HG03064 (cell line): ENCODE data around the gene TPRN.

Experiments used
- ATAC-seq: cut with Tn5 transposase; IDR thresholded peaks from one replicate; pipeline ENCODE4 v1.9.1; 2021; ENCODE audit warnings: low read depth; ENCODE audit not compliant: unreplicated experiment

TPRN gene

GRCh38 chr9:137225699-137226331 is 25.3 kb upstream of the TPRN start:
- ATAC-seq = no peak

- ATAC-seq = no peak
Observed at GRCh38 chr9:137224830-137225694, 24.5 kb upstream of the TPRN start, which contains the start of gene CYSRT1. CYSRT1 (plus strand) TSS chr9:137225174; CDS start chr9:137225622, 448 bp downstream.

GRCh38 chr9:137223078-137223970 is 22.8 kb upstream of the TPRN start:
- ATAC-seq = peak; percentile 60

- ATAC-seq = peak; percentile 4
Observed at GRCh38 chr9:137222190-137223077, 21.9 kb upstream of the TPRN start, which contains the start of gene RNF208. RNF208 (minus strand) TSS chr9:137222240; CDS start chr9:137221212, 1,028 bp downstream.

- no peak for ATAC-seq
Observed at GRCh38 chr9:137221506-137222111, 21.1 kb upstream of the TPRN start.

GRCh38 chr9:137221095-137221505 is 20.6 kb upstream of the TPRN start:
- no peak for ATAC-seq

GRCh38 chr9:137220317-137221094 is 20.0 kb upstream of the TPRN start:
- ATAC-seq = no peak

GRCh38 chr9:137219757-137220316 is 19.3 kb upstream of the TPRN start:
- no peak for ATAC-seq

GRCh38 chr9:137218754-137219271 is 18.3 kb upstream of the TPRN start:
- ATAC-seq = no peak

GRCh38 chr9:137218212-137218753 is 17.7 kb upstream of the TPRN start:
- ATAC-seq = no peak

GRCh38 chr9:137217276-137218211 is 17.0 kb upstream of the TPRN start:
- ATAC-seq = no peak

GRCh38 chr9:137216188-137216965 is 15.8 kb upstream of the TPRN start:
- ATAC-seq = no peak

GRCh38 chr9:137215196-137215986 is 14.8 kb upstream of the TPRN start:
- no peak for ATAC-seq

GRCh38 chr9:137214620-137215019 is 14.1 kb upstream of the TPRN start:
- ATAC-seq = no peak
